WTC11 (cell line): ENCODE results near the gene NPAS3.

Experiments used
- FOXJ3 ChIP-seq: sonication (generic); formaldehyde crosslinking; IDR thresholded peaks from 2 replicates; pipeline ENCODE4 v1.9.0; 2021; ENCODE audit warnings: missing genetic modification reagents, mild to moderate bottlenecking, borderline replicate concordance
- MYBL2 ChIP-seq: sonication (generic); formaldehyde crosslinking; IDR thresholded peaks from 2 replicates; pipeline ENCODE4 v1.8.1; 2023; ENCODE audit warnings: mild to moderate bottlenecking, moderate library complexity, missing genetic modification reagents
- TEAD4 ChIP-seq: sonication (generic); formaldehyde crosslinking; IDR thresholded peaks from 2 replicates; pipeline ENCODE4 v1.8.0; 2022; ENCODE audit warnings: mild to moderate bottlenecking, missing genetic modification reagents
- TP53 ChIP-seq: sonication (generic); formaldehyde crosslinking; IDR thresholded peaks from 2 replicates; pipeline ENCODE4 v1.8.1; 2023; ENCODE audit warnings: mild to moderate bottlenecking, missing genetic modification reagents
- ZNF416 ChIP-seq: fragments of 250-450 bp; sonication (Bioruptor Pico); IDR thresholded peaks from 2 replicates; pipeline ENCODE4 v1.9.0; 2021; ENCODE audit warnings: mild to moderate bottlenecking, inconsistent platforms
- TF ChIP-seq, protein P1 (sequence below): fragments of 200-600 bp; IDR thresholded peaks from 2 replicates; pipeline ENCODE4 v1.8.0; 2022; ENCODE audit warnings: antibody characterized with exemption
- TF ChIP-seq, protein P2 (sequence below): fragments of 250-450 bp; sonication (Bioruptor Pico); conservative IDR thresholded peaks from 2 replicates; pipeline ENCODE4 v1.9.0; 2021; ENCODE audit warnings: mild to moderate bottlenecking
- TF ChIP-seq, protein P3 (sequence below): sonication (generic); formaldehyde crosslinking; IDR thresholded peaks from 2 replicates; pipeline ENCODE4 v1.8.1; 2022; ENCODE audit warnings: mild to moderate bottlenecking, moderate library complexity, missing genetic modification reagents
- TF ChIP-seq, protein P4 (sequence below): sonication (generic); formaldehyde crosslinking; IDR thresholded peaks from 2 replicates; pipeline ENCODE4 v1.8.1; 2023; ENCODE audit warnings: mild to moderate bottlenecking, missing genetic modification reagents, moderate library complexity
- TF ChIP-seq, protein P5 (sequence below): sonication (generic); formaldehyde crosslinking; IDR thresholded peaks from 2 replicates; pipeline ENCODE4 v1.8.1; 2023; ENCODE audit warnings: mild to moderate bottlenecking, missing genetic modification reagents

DNA sequence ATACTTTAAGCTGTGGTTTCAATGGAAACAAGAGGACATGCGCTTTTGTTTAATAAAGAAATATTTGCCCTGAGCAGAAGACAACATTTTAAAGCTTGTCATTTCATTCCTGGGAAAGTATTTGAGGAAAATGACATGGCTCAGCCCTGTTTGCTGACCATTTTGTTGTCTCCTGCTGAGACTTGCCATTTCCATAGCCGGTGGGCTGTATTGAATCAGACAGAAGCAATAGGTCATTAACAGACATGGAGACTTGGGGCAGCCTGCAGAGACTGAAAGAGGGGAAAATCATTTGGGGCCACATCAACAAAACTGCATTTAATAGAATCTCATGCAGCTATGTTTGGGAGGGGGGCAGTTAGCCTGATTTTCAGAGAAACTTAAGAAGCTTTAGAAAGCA lies 443.0 kb downstream of the NPAS3 start:
- TF ChIP-seq, protein P1, sequence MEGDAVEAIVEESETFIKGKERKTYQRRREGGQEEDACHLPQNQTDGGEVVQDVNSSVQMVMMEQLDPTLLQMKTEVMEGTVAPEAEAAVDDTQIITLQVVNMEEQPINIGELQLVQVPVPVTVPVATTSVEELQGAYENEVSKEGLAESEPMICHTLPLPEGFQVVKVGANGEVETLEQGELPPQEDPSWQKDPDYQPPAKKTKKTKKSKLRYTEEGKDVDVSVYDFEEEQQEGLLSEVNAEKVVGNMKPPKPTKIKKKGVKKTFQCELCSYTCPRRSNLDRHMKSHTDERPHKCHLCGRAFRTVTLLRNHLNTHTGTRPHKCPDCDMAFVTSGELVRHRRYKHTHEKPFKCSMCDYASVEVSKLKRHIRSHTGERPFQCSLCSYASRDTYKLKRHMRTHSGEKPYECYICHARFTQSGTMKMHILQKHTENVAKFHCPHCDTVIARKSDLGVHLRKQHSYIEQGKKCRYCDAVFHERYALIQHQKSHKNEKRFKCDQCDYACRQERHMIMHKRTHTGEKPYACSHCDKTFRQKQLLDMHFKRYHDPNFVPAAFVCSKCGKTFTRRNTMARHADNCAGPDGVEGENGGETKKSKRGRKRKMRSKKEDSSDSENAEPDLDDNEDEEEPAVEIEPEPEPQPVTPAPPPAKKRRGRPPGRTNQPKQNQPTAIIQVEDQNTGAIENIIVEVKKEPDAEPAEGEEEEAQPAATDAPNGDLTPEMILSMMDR = no peak
- TF ChIP-seq, protein P2, sequence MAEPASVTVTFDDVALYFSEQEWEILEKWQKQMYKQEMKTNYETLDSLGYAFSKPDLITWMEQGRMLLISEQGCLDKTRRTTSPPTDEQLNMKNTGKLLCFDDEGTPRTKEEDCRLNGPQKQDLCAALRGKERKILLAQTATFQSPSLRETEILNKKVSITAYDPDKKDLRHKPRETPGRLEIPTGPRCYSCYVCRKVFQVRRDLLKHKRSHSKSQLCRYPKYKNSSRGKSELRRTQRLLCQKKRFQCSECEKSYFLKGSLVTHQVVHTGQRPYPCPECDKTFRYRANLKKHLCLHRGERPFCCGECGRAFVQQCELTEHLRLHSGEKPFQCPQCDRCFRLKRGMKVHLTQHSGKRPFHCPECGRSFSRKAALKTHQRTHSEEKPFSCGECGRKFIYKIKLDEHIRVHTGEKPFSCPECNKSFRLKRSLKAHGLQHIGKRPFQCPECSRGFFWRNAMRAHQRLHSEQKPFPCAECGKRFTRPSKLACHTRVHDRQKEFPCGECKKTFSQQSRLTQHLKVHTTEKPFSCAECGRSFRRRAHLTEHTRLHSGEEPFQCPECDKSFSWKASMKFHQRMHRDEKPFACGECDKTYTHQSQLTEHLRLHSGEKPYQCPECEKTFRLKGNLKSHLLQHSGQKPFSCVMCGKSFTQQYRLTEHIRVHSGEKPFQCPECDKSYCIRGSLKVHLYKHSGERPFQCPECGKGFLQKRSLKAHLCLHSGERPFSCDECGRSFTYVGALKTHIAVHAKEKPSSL = no peak
- TF ChIP-seq, protein P3, sequence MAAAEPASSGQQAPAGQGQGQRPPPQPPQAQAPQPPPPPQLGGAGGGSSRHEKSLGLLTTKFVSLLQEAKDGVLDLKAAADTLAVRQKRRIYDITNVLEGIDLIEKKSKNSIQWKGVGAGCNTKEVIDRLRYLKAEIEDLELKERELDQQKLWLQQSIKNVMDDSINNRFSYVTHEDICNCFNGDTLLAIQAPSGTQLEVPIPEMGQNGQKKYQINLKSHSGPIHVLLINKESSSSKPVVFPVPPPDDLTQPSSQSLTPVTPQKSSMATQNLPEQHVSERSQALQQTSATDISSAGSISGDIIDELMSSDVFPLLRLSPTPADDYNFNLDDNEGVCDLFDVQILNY (CRISPR knock-in tag) = no peak
- TF ChIP-seq, protein P4, sequence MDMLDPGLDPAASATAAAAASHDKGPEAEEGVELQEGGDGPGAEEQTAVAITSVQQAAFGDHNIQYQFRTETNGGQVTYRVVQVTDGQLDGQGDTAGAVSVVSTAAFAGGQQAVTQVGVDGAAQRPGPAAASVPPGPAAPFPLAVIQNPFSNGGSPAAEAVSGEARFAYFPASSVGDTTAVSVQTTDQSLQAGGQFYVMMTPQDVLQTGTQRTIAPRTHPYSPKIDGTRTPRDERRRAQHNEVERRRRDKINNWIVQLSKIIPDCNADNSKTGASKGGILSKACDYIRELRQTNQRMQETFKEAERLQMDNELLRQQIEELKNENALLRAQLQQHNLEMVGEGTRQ = no peak
- TF ChIP-seq, protein P5, sequence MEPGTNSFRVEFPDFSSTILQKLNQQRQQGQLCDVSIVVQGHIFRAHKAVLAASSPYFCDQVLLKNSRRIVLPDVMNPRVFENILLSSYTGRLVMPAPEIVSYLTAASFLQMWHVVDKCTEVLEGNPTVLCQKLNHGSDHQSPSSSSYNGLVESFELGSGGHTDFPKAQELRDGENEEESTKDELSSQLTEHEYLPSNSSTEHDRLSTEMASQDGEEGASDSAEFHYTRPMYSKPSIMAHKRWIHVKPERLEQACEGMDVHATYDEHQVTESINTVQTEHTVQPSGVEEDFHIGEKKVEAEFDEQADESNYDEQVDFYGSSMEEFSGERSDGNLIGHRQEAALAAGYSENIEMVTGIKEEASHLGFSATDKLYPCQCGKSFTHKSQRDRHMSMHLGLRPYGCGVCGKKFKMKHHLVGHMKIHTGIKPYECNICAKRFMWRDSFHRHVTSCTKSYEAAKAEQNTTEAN (CRISPR knock-in tag) = no peak
- TF ChIP-seq FOXJ3 (no peak), ZNF416 (CRISPR knock-in tag) (no peak), TEAD4 (CRISPR knock-in tag) (no peak), TP53 (no peak), MYBL2 (no peak)
